GM06990 (cell line): ENCODE results near the gene HLA-A.

ENCODE experiments used
- DNase-seq: peaks from one replicate; pipeline ENCODE4 v3.0.0-alpha.2; 2011; ENCODE audit not compliant: insufficient read length; ENCODE audit errors: extremely low read depth
- H3K27me3 ChIP-seq: replicated peaks from 2 replicates; pipeline ENCODE4 v1.6.0; 2011; ENCODE audit warnings: low read length; ENCODE audit not compliant: control insufficient read depth, insufficient read depth
- H3K36me3 ChIP-seq: 2 replicates; pipeline ENCODE4 v1.5.1; 2011; ENCODE audit warnings: low read length; ENCODE audit not compliant: control insufficient read depth, insufficient read depth
- H3K4me3 ChIP-seq: replicated peaks from 2 replicates; pipeline ENCODE4 v1.5.1; 2011; ENCODE audit warnings: low read depth, mild to moderate bottlenecking, control low read depth, low read length
- TF ChIP-seq, protein P1 (sequence below): IDR thresholded peaks from 2 replicates; pipeline ENCODE4 v1.5.1; 2011; ENCODE audit warnings: low read length, control low read depth, mild to moderate bottlenecking, inconsistent platforms; ENCODE audit not compliant: insufficient read depth, poor library complexity, severe bottlenecking

HLA-A gene

DNA sequence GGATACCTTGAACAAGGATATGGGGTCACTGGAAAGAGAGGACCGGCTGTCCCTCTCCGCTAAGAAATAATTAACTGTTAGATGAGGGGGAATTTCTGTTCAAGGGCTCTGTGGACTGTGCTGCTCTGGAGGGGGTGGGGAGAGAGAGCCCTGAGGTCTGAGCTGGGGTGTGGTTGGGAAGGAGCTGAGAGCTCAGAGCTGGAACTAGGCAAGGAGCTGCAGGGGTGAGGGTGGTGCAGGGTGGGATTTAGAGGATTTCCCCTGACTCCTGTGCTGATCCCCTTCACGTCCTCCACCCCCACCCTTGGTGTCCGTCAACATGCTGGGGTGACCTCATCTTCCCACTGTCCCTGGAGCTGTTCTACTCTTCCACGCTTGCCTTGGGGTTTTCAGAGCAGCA is 52.5 kb downstream of the HLA-A start:
- Histone ChIP-seq H3K36me3 (no peaks in the 10 kb centered on the region), H3K4me3 (no peak overlapping the region), H3K27me3 (no peaks in the 10 kb centered on the region)
- TF ChIP-seq, protein P1, sequence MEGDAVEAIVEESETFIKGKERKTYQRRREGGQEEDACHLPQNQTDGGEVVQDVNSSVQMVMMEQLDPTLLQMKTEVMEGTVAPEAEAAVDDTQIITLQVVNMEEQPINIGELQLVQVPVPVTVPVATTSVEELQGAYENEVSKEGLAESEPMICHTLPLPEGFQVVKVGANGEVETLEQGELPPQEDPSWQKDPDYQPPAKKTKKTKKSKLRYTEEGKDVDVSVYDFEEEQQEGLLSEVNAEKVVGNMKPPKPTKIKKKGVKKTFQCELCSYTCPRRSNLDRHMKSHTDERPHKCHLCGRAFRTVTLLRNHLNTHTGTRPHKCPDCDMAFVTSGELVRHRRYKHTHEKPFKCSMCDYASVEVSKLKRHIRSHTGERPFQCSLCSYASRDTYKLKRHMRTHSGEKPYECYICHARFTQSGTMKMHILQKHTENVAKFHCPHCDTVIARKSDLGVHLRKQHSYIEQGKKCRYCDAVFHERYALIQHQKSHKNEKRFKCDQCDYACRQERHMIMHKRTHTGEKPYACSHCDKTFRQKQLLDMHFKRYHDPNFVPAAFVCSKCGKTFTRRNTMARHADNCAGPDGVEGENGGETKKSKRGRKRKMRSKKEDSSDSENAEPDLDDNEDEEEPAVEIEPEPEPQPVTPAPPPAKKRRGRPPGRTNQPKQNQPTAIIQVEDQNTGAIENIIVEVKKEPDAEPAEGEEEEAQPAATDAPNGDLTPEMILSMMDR = no peak
- DNase-seq = no peak

DNA sequence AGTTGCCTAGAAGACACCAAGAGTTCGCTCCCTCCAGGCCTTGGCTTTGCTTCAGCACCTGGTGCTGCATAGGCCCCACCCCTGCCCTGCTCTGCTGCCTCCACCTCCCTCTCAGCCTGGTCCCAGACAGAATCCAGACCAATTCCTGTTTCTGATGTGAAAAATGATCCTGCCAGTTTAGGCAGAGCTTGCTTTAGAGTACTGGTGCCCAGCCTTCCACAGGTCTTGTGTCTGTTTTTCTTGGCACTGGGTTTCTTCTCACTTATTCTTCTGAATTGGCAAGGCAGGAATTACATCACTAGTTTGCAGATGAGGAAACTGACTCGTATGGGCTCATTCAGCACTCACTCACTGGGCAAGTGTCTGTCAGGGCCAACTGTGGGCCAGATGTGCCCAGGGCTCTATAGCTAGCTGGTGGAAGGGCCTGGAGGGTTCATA is 53.0 kb downstream of the HLA-A start:
- Histone ChIP-seq H3K4me3 (no peak overlapping the region), H3K27me3 (no peaks in the 10 kb centered on the region), H3K36me3 (no peaks in the 10 kb centered on the region)
- TF ChIP-seq, protein P1 = no peak
- DNase-seq = no peak
